ENCODE results near the gene RAB31.

RAB31 gene

DNA sequence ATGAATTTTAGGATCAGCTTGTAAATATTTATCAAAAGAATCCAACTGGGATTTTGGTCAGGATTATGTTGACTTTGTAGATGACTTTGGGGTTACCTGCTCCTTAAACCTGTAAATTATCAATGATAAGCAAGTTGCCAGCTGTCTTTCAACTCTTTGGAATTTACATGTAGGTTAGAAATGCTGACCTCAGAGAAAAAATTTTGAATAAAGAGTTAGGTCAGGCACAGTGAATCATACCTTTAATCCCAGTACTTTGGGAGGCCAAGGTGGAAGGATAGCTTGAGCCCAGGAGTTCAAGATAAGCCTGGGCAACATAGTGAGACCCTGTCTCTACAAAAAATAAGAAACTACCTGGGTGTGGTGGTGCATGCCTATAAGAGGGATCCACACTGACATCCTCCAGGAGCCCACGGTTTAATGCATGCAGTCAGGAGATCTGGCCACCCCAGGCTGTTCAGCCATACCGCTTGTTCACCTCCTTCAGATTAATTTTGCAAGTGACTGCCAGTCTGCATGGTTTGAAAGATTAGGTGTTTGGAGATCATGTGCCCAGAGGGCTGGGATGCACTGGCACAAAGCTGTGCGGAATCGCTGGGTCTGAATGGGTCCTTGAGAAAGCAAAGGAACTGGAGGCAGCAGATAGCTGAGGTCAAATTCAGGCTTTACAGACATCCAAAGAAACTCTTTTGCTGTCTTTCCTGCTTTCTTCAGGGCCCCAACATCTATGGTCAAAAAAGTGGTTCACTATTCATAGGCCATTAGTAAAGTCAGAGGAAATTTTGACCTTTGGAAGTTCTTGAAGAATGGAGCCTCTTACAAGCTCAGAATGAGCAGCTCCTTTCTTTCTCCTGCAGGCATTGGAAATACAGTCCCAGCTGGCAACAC is 94.3 kb downstream of the RAB31 start:
- no peak for DNase-seq (ENCODE audit: extremely low read depth, low read depth)
- TF ChIP-seq, protein P1, sequence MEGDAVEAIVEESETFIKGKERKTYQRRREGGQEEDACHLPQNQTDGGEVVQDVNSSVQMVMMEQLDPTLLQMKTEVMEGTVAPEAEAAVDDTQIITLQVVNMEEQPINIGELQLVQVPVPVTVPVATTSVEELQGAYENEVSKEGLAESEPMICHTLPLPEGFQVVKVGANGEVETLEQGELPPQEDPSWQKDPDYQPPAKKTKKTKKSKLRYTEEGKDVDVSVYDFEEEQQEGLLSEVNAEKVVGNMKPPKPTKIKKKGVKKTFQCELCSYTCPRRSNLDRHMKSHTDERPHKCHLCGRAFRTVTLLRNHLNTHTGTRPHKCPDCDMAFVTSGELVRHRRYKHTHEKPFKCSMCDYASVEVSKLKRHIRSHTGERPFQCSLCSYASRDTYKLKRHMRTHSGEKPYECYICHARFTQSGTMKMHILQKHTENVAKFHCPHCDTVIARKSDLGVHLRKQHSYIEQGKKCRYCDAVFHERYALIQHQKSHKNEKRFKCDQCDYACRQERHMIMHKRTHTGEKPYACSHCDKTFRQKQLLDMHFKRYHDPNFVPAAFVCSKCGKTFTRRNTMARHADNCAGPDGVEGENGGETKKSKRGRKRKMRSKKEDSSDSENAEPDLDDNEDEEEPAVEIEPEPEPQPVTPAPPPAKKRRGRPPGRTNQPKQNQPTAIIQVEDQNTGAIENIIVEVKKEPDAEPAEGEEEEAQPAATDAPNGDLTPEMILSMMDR (IDR thresholded peaks at IDR 0.05; ENCODE audit: low read depth, low read length), result no peak

DNA sequence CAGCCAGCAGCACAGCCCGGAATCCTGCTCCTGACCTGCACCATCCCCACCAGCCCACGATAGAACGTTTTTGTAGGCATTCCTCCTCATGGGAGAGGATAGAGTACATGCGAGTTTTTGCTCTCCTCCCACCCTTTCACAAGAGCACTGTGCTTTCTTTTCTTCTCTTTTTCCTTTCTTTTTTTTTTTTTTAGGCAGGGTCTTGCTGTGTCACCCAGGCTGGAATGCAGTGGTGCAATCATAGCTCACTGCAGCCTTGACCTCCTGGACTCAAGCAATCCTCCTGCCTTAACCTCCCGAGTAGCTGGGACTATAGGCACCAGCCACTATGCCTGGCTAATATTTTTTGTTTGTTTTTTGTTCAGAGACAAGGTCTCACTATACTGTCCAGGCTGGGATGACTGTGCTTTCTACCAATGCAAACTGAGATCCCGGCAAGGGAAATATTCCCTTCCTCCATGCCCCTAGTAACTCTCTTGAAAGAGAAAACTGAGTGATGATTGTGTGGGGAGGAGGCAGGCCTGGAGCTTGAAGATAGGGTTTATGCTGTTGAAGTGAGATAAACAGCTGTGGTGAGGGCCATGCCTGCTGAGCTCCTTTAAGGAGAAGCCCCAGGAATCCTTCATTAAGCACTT is 95.1 kb downstream of the RAB31 start:
- TF ChIP-seq, protein P1 (IDR thresholded peaks at IDR 0.05; ENCODE audit: low read depth, low read length), result no peak
- DNase-seq (ENCODE audit: extremely low read depth, low read depth), result no peak

DNA sequence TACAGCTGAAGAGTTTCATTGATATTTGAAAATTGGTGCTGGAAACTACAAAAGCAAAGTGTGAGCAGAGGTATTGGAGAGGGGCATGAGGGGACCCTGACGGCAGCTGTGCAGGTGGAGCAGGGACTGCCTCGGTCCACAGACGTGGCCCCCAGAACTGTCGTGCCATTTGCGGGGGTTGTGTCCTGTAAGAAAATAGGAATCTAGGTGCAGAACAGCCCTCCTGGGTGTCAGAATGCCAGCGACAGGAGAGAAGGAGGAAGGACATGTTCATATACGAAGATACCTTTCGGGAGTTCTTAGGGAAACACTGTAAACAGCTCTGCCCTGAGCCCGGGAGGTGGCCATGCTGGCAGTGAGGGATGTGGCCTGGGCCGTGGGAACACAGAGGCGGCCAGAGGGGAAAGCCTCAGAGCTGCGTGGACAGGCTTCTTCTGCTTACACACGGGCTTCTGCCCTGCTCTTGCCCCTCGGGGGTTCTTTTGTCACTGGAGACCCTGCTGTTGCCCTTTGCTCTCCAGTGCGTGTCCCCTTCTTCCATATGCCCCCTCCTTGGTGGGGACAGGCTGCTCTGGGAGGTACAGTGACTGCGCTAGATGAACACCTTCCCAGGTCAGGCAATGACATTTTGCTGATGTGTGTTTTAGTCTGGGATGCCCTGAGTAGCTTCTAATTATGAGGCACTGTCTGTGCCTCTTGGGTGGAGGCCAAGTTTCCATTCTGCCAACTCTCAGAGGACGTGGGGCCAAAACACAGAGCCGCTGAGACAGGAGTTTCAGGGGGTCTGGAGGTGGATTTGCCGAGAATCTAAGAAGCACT is 95.8 kb downstream of the RAB31 start:
- TF ChIP-seq, protein P1 (IDR thresholded peaks at IDR 0.05; ENCODE audit: low read depth, low read length), result no peak
- DNase-seq (ENCODE audit: extremely low read depth, low read depth), result no peak

DNA sequence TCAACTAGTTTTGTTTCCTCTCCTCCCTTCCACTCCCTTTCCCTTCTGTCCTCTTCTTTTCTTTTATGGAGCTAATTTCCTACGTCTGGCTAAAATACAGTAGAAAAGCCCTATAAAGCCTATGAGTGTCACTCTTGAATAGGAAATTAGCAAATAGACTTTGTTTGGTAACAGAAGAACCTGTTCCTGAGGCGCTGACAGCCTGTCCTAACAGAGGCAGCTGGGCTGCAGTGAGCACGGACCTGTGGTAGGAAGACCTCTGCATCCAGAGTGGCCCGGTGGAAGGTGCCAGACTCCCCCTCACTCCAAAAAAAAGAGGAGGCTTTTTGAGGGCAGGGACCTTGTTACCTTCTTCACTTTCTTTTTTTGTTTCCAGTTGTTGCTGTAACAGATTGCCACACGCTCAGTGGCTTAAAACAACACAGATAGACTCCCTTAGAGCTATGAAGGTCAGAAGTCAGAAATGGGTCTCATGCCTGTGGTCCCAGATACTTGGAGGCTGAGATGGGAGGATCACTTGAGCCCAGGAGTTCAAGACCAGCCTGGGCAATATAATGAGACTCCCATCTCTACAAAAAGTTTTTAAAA is 96.5 kb downstream of the RAB31 start:
- DNase-seq (ENCODE audit: extremely low read depth, low read depth), result no peak
- TF ChIP-seq, protein P1 (IDR thresholded peaks at IDR 0.05; ENCODE audit: low read depth, low read length), result no peak

DNA sequence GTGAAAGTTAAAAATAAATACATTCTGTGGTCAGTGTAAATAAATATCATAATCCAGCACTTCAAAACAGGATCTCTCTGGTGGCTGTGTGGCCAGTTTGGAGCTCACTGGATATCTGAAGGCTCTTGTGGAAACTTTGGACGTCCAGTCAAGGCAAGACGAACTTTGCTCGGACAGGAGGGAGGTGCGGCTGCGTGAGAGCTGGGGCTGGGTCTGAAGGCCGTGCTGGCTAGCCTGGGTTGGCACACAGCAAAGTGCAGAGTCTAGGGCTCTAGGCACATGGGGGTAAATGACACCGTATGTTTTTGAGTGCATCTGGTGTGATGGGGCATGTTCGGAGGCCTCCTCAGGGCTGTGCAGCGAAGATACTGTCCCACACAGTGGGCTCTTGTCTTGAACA is 98.8 kb downstream of the RAB31 start:
- TF ChIP-seq, protein P1 (IDR thresholded peaks at IDR 0.05; ENCODE audit: low read depth, low read length), result no peak
- no peak for DNase-seq (ENCODE audit: extremely low read depth, low read depth)

DNA sequence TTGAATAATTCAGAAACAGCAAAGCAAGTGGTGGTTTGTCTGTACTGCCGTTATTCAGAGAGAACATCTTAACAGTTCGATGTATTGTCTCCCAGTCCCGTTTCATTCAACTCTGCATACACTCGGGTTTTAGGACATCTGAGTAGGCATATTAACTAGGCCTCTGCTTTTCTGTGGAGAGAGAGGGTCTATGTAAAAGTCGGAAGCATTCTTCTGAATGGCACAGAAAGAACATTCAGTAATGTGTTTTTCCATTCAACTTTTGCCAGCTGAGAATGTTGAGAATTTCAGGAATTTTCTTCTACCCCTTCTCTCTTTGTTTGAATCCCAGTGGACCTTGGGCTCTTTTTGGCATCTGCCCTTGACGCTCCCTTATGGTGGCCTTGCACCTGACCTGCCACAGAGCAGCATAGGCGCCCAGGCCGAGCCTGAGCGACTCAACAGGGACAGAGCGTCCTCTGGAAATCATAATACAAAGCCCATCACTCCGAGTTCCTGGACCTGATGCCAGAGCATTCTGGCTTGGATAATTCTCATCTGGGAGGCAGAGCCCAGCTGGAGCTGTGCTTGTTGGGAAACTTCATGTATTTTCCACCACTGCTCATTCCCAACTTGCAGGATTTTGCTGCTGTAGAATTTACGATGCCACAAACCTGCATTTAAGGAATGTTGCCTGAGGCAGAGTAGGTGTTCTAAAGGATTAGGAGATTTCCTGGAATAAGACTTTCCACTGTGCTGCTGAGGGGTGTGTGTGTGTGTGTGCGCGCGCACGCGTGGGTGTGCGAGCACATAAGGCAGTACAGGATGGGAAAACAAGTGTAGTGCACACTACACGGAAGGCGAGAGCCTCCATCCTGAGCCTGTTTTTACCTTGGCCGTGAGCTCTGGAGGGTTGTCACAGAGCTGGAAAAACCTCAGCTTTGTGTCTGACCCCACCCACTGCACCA is 100.5 kb downstream of the RAB31 start:
- DNase-seq (ENCODE audit: extremely low read depth, low read depth), result no peak

More for the DNA sequence above, 100.5 kb downstream of the RAB31 start:
- TF ChIP-seq, protein P1 (IDR thresholded peaks at IDR 0.05; ENCODE audit: low read depth, low read length), result no peak

Data from AG09319 (cell line).